ENCODE results near the gene PRDM2. TPM values are rescaled to one million over a fixed set of nuclear protein-coding genes. Genes with fewer than 3 reads are reported as not detected.
A peak's percentile ranks its signal among the peaks of the same experiment; 100 is the strongest.

The PRDM2 gene
- total RNA-seq, 3 donors from 2014 or later: 34.7 to 56.1 (median 39.8) TPM

GRCh38 chr1:13763222-13763621 is 63.2 kb downstream of the PRDM2 start:
- Histone ChIP-seq H3K4me3 (no peak overlapping the region), H3K9me3 (no peaks in the 10 kb centered on the region), H3K36me3 (ENCODE audit: low read depth) (no peaks in the 10 kb centered on the region), H3K4me1 (ENCODE audit: low read depth) (peaks cover 11% of the 10 kb centered on the region)
- DNase-seq: no peak
- TF ChIP-seq, protein P1, sequence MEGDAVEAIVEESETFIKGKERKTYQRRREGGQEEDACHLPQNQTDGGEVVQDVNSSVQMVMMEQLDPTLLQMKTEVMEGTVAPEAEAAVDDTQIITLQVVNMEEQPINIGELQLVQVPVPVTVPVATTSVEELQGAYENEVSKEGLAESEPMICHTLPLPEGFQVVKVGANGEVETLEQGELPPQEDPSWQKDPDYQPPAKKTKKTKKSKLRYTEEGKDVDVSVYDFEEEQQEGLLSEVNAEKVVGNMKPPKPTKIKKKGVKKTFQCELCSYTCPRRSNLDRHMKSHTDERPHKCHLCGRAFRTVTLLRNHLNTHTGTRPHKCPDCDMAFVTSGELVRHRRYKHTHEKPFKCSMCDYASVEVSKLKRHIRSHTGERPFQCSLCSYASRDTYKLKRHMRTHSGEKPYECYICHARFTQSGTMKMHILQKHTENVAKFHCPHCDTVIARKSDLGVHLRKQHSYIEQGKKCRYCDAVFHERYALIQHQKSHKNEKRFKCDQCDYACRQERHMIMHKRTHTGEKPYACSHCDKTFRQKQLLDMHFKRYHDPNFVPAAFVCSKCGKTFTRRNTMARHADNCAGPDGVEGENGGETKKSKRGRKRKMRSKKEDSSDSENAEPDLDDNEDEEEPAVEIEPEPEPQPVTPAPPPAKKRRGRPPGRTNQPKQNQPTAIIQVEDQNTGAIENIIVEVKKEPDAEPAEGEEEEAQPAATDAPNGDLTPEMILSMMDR (IDR thresholded peaks at IDR 0.05): no peak
- intact Hi-C loops (cut with DNase I, micrococcal nuclease): no loop called here
- ATAC-seq: no peak

- ATAC-seq (no peak), DNase-seq (no peak)
- no peaks in the 10 kb centered on the region for H3K9me3 ChIP-seq
- H3K36me3 ChIP-seq (ENCODE audit: low read depth): no peaks in the 10 kb centered on the region
- no peak overlapping the region for H3K4me3 ChIP-seq
- intact Hi-C loops (cut with DNase I, micrococcal nuclease): no loop called here
- H3K4me1 ChIP-seq (ENCODE audit: low read depth): peaks cover 8% of the 10 kb centered on the region
- TF ChIP-seq, protein P1 (IDR thresholded peaks at IDR 0.05): no peak
Observed at GRCh38 chr1:13763991-13764390, 64.0 kb downstream of the PRDM2 start.

GRCh38 chr1:13764588-13765332 is 64.8 kb downstream of the PRDM2 start:
- ATAC-seq (no peak), DNase-seq (no peak)
- intact Hi-C loops (cut with DNase I, micrococcal nuclease): no loop called here
- Histone ChIP-seq H3K36me3 (ENCODE audit: low read depth) (no peaks in the 10 kb centered on the region), H3K9me3 (no peaks in the 10 kb centered on the region), H3K4me1 (ENCODE audit: low read depth) (peaks cover 3% of the 10 kb centered on the region), H3K4me3 (no peak overlapping the region)
- TF ChIP-seq, protein P1 (IDR thresholded peaks at IDR 0.05): no peak

GRCh38 chr1:13766592-13767564 is 66.9 kb downstream of the PRDM2 start:
- H3K36me3 ChIP-seq (ENCODE audit: low read depth): no peaks in the 10 kb centered on the region
- peaks cover 3% of the 10 kb centered on the region for H3K4me1 ChIP-seq (ENCODE audit: low read depth)
- intact Hi-C loops (cut with DNase I, micrococcal nuclease): no loop called here
- no peak for DNase-seq
- H3K4me3 ChIP-seq: no peak overlapping the region
- peak; percentile 56 for ATAC-seq
- TF ChIP-seq, protein P1 (IDR thresholded peaks at IDR 0.05): no peak
- no peaks in the 10 kb centered on the region for H3K9me3 ChIP-seq

DNA sequence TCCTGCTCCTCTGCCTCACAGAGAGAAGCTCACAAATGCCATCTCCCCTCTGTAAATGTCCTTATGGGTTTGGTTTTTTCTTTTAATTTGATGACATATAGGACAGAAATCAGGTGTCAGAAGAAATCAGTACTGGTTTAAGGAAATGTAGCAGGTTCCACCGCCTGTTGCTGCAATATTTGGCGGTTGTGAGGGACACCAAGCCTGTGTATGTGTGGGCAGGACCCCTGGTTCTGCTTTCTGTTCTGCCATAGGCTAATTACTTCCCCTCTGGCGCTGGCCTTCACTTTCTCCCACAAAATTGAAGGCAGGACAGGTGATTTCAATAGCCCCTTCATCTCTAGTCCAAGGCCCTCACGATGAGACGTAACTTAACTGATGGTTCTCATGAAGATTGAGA is 69.2 kb downstream of the PRDM2 start:
- no peaks in the 10 kb centered on the region for H3K9me3 ChIP-seq
- no peaks in the 10 kb centered on the region for H3K36me3 ChIP-seq (ENCODE audit: low read depth)
- intact Hi-C loops (cut with DNase I, micrococcal nuclease): no loop called here
- TF ChIP-seq, protein P1 (IDR thresholded peaks at IDR 0.05): no peak
- DNase-seq (no peak), ATAC-seq (no peak)
- H3K4me3 ChIP-seq: no peak overlapping the region
- H3K4me1 ChIP-seq (ENCODE audit: low read depth): peaks cover 3% of the 10 kb centered on the region
